Uterus (tissue), 4 donors: ENCODE measurements around the gene CHRD. TPM values are rescaled to one million over a fixed set of nuclear protein-coding genes. Genes with fewer than 3 reads are reported as not detected.
"Not testable (repeated sequence)": the region's sequence is repeated elsewhere in the genome, so short reads cannot be mapped to it uniquely, and the experiment has no call there.

Experiments
- DNase-seq, 2 donors: peaks; one replicate each; pipeline ENCODE4 v3.0.0-alpha.2; 2019 to 2020
- H3K27ac ChIP-seq, 2 donors: fragments of 200-600 bp; sonication (generic); 1 replicate in 1 of 2; 2 replicates in 1 of 2; pipeline ENCODE4 v1.5.1; 2016 to 2018
- H3K27me3 ChIP-seq, 2 donors: fragments of 200-600 bp; sonication (generic); one replicate each; pipeline ENCODE4 v1.5.1; 2018 to 2019; ENCODE audit warnings: control low read depth in 1 of 2
- H3K36me3 ChIP-seq, 2 donors: fragments of 200-600 bp; sonication (generic); one replicate each; pipeline ENCODE4 v1.5.1; 2019; ENCODE audit warnings: control low read depth in 1 of 2
- H3K4me1 ChIP-seq, 2 donors: fragments of 200-600 bp; sonication (generic); one replicate each; pipeline ENCODE4 v1.5.1; 2018 to 2019; ENCODE audit warnings: control low read depth in 1 of 2
- H3K4me3 ChIP-seq, 2 donors: fragments of 200-600 bp; sonication (generic); 1 replicate in 1 of 2; 2 replicates in 1 of 2; pipeline ENCODE4 v1.5.1; 2018 to 2019; ENCODE audit warnings: mild to moderate bottlenecking in 1 of 2
- H3K9me3 ChIP-seq, 2 donors: fragments of 200-600 bp; sonication (generic); one replicate each; pipeline ENCODE4 v1.5.1; 2019; ENCODE audit warnings: control low read depth in 1 of 2
- CTCF ChIP-seq, 4 experiments: fragments of 200-600 bp in 2 of 4; fragments of 450-650 bp in 2 of 4; sonication (generic) in 2 of 4; IDR thresholded peaks; one replicate each; pipeline ENCODE4 v1.5.1; 2016 to 2019; ENCODE audit warnings: antibody characterized with exemption in 4 of 4, mild to moderate bottlenecking in 2 of 4, moderate library complexity in 1 of 4
- POLR2A ChIP-seq, 2 donors: fragments of 450-650 bp; IDR thresholded peaks; one replicate each; pipeline ENCODE4 v1.6.1; 2016; ENCODE audit warnings: antibody characterized with exemption in 2 of 2, mild to moderate bottlenecking in 1 of 2, moderate library complexity in 1 of 2
- intact Hi-C: fragments of 100-400 bp; cut with DNase I; formaldehyde crosslinking; loops from one replicate; pipeline ENCODE4 v1.15.1; 2023; ENCODE audit warnings: low total_unique reads
- total RNA-seq, 4 donors: library from RNA; depleted of rRNA in 3 of 4; stranded (reverse); fragments of >200 nt in 3 of 4; gene quantifications; one replicate each; pipeline versions ENCODE4 v1.1.0 to v1.2.4, GENCODE V29; 2014 to 2023
- donor health status: DM: yes; HTN: yes; CAD: no.

CHRD gene
- total RNA-seq, 4 donors from 2014 or later, result 15.9 to 57.1 (median 30.7) TPM

GRCh38 chr3:184428561-184429175 is 48.8 kb downstream of the CHRD start:
- TF ChIP-seq POLR2A (IDR thresholded peaks at IDR 0.05), result no peak
- TF ChIP-seq CTCF (IDR thresholded peaks at IDR 0.05), result no peak
- DNase-seq, result no peak
- Histone ChIP-seq H3K27me3 (no peaks in the 10 kb centered on the region), H3K36me3 (no peaks in the 10 kb centered on the region), H3K4me1 (no peaks in the 10 kb centered on the region), H3K9me3 (no peaks in the 10 kb centered on the region), H3K4me3 (no peak overlapping the region), H3K27ac (no peak overlapping the region)
- intact Hi-C loops, result no loop called here

GRCh38 chr3:184429786-184430185 is 49.9 kb downstream of the CHRD start:
- Histone ChIP-seq H3K36me3 (no peaks in the 10 kb centered on the region), H3K27me3 (no peaks in the 10 kb centered on the region), H3K27ac (no peak overlapping the region), H3K9me3 (no peaks in the 10 kb centered on the region), H3K4me1 (no peaks in the 10 kb centered on the region), H3K4me3 (no peak overlapping the region)
- intact Hi-C loops, result no loop called here
- DNase-seq, result no peak
- TF ChIP-seq POLR2A (IDR thresholded peaks at IDR 0.05) (no peak), CTCF (IDR thresholded peaks at IDR 0.05) (no peak)

- TF ChIP-seq POLR2A (IDR thresholded peaks at IDR 0.05), result no peak
- TF ChIP-seq CTCF (IDR thresholded peaks at IDR 0.05), result no peak
- Histone ChIP-seq H3K4me3 (no peak overlapping the region), H3K4me1 (no peaks in the 10 kb centered on the region), H3K27ac (no peak overlapping the region), H3K9me3 (no peaks in the 10 kb centered on the region), H3K36me3 (no peaks in the 10 kb centered on the region), H3K27me3 (no peaks in the 10 kb centered on the region)
- DNase-seq, result no peak
- intact Hi-C loops, result no loop called here
Observed at GRCh38 chr3:184430940-184431339, 51.1 kb downstream of the CHRD start.

GRCh38 chr3:184433178-184433577 is 53.3 kb downstream of the CHRD start:
- H3K4me3 ChIP-seq, intact Hi-C loops, H3K4me1 ChIP-seq, DNase-seq, H3K36me3 ChIP-seq, H3K9me3 ChIP-seq, H3K27me3 ChIP-seq, H3K27ac ChIP-seq: not testable (repeated sequence)

- Histone ChIP-seq H3K4me3 (no peak overlapping the region), H3K36me3 (no peaks in the 10 kb centered on the region), H3K4me1 (no peaks in the 10 kb centered on the region), H3K9me3 (no peaks in the 10 kb centered on the region), H3K27ac (no peak overlapping the region), H3K27me3 (no peaks in the 10 kb centered on the region)
- intact Hi-C loops, result no loop called here
- no peak for TF ChIP-seq CTCF (IDR thresholded peaks at IDR 0.05)
- TF ChIP-seq POLR2A (IDR thresholded peaks at IDR 0.05), result no peak
- DNase-seq, result no peak
Observed at GRCh38 chr3:184439096-184439495, 59.2 kb downstream of the CHRD start.

Other genes starting within 250 kb of the CHRD start
- gene EIF2B5, start 244.7 kb upstream of the CHRD start, total RNA-seq, result 10 to 100 TPM in 3 of 4 donors, 1 to 10 TPM in 1; 6.5 to 48.0 (median 32.3) TPM
- gene DVL3, start 224.7 kb upstream of the CHRD start, total RNA-seq, result 10 to 100 TPM; 20.5 to 86.3 (median 57.4) TPM
- 100 to 1,000 TPM in 3 of 4 donors, 10 to 100 TPM in 1; 81.8 to 248 (median 172) TPM for gene AP2M1, start 205.2 kb upstream of the CHRD start, total RNA-seq
- gene ABCF3, start 193.9 kb upstream of the CHRD start, total RNA-seq, result 10 to 100 TPM; 11.8 to 73.0 (median 36.8) TPM
- gene VWA5B2, start 150.5 kb upstream of the CHRD start, total RNA-seq, result under 1 TPM in 1 of 4 donors, not detected in 3; 0.35 TPM
- gene ALG3, start 131.1 kb upstream of the CHRD start, total RNA-seq, result 10 to 100 TPM; 16.5 to 77.1 (median 53.1) TPM
- 1 to 10 TPM in 3 of 4 donors, under 1 TPM in 1; 0.51 to 4.7 (median 2.2) TPM for gene EEF1AKMT4, start 130.4 kb upstream of the CHRD start, total RNA-seq
- gene CAMK2N2, start 118.5 kb upstream of the CHRD start, total RNA-seq, result not detected
- not detected for gene ECE2, start 104.0 kb upstream of the CHRD start, total RNA-seq
- gene PSMD2, start 80.8 kb upstream of the CHRD start, total RNA-seq, result 100 to 1,000 TPM; 117 to 275 (median 147) TPM
- 100 to 1,000 TPM; 133 to 269 (median 170) TPM for gene EIF4G1, start 65.4 kb upstream of the CHRD start, total RNA-seq
- 10 to 100 TPM; 13.2 to 42.6 (median 36.8) TPM for gene FAM131A, start 42.5 kb upstream of the CHRD start, total RNA-seq
- gene CLCN2, start 18.4 kb upstream of the CHRD start, total RNA-seq, result 10 to 100 TPM in 2 of 4 donors, 1 to 10 TPM in 1, under 1 TPM in 1; 0.77 to 20.8 (median 7.3) TPM
- 100 to 1,000 TPM in 2 of 4 donors, 10 to 100 TPM in 2; 52.8 to 103 (median 82.7) TPM for gene POLR2H, start 18.3 kb upstream of the CHRD start, total RNA-seq
- gene THPO, start 1.8 kb upstream of the CHRD start, total RNA-seq, result 1 to 10 TPM in 1 of 4 donors, under 1 TPM in 3; 0.29 to 4.7 (median 0.46) TPM
- gene EPHB3, start 181.7 kb downstream of the CHRD start, total RNA-seq, result 10 to 100 TPM in 2 of 4 donors, 1 to 10 TPM in 2; 2.0 to 70.2 (median 19.7) TPM